PC-3 (cell line): ENCODE data around the gene VIPR2. TPM values are rescaled to one million over a fixed set of nuclear protein-coding genes. Genes with fewer than 3 reads are reported as not detected.

ENCODE experiments used
- ATAC-seq: fragments of 200-7000 bp; cut with Tn5 transposase; 2 replicates; pipeline ENCODE4 v1.9.1; 2020; ENCODE audit warnings: mild to moderate bottlenecking, moderate library complexity
- BruUV-seq: library from RNA; stranded (reverse); fragments of 400-500 nt; replicated peaks from 2 replicates; lab custom pipeline; 2021; lab: Mats Ljungman, UMichigan
- CTCF ChIA-PET: fragments of 300-600 bp; sonication (Branson Sonifier 250); formaldehyde crosslinking; loops from one replicate; lab custom pipeline; 2022; ENCODE audit warnings: antibody characterized with exemption; lab: Charles Lee
- POLR2A ChIA-PET: fragments of 300-600 bp; sonication (Branson Sonifier 250); formaldehyde crosslinking; loops from one replicate; lab custom pipeline; 2022; ENCODE audit warnings: antibody characterized with exemption; ENCODE audit not compliant: unreplicated experiment; lab: Charles Lee
- DNase-seq: peaks from one replicate; pipeline ENCODE4 v3.0.0-alpha.2; 2015
- H2AFZ ChIP-seq: fragments of 300-600 bp; sonication (generic); 2 replicates; pipeline ENCODE4 v1.6.0; 2016; ENCODE audit warnings: antibody characterized with exemption, low read length
- H3F3A ChIP-seq: fragments of 300-600 bp; sonication (generic); one replicate; pipeline ENCODE4 v1.6.0; 2017; ENCODE audit warnings: antibody characterized with exemption, low read length, control low read depth, mild to moderate bottlenecking; ENCODE audit not compliant: unreplicated experiment
- H3K27ac ChIP-seq: fragments of 300-600 bp; sonication (generic); 2 replicates; pipeline ENCODE4 v1.5.1; 2016; ENCODE audit warnings: mild to moderate bottlenecking, low read length
- H3K27me3 ChIP-seq: fragments of 300-600 bp; sonication (generic); 2 replicates; pipeline ENCODE4 v1.6.1; 2016; ENCODE audit warnings: low read length, mixed read lengths
- H3K36me3 ChIP-seq: fragments of 300-600 bp; sonication (generic); 2 replicates; pipeline ENCODE4 v1.6.1; 2016; ENCODE audit warnings: low read depth, mixed run types, low read length, mixed read lengths
- H3K4me1 ChIP-seq: fragments of 300-600 bp; sonication (generic); 2 replicates; pipeline ENCODE4 v1.5.1; 2016; ENCODE audit warnings: low read length; ENCODE audit not compliant: insufficient read depth
- H3K4me2 ChIP-seq: fragments of 300-600 bp; sonication (generic); 2 replicates; pipeline ENCODE4 v1.6.0; 2016; ENCODE audit warnings: low read length
- H3K4me3 ChIP-seq: fragments of 300-600 bp; sonication (generic); 2 replicates; pipeline ENCODE4 v1.5.1; 2016; ENCODE audit warnings: mild to moderate bottlenecking, low read length, mixed read lengths
- H3K79me2 ChIP-seq: fragments of 300-600 bp; sonication (generic); 2 replicates; pipeline ENCODE4 v1.6.1; 2017; ENCODE audit warnings: low read length, mixed read lengths
- H3K9ac ChIP-seq: fragments of 300-600 bp; sonication (generic); 2 replicates; pipeline ENCODE4 v1.6.0; 2016; ENCODE audit warnings: mild to moderate bottlenecking, low read length
- H3K9me2 ChIP-seq: fragments of 300-600 bp; sonication (generic); replicated peaks from 2 replicates; pipeline ENCODE4 v1.6.1; 2016; ENCODE audit warnings: mixed run types, low read length, mixed read lengths
- H3K9me3 ChIP-seq: fragments of 300-600 bp; sonication (generic); 2 replicates; pipeline ENCODE4 v1.6.1; 2016; ENCODE audit warnings: low read length, mixed read lengths
- H4K20me1 ChIP-seq: fragments of 300-600 bp; sonication (generic); 2 replicates; pipeline ENCODE4 v1.6.1; 2016; ENCODE audit warnings: low read length, mixed read lengths
- CTCF ChIP-seq: fragments of 300-600 bp; sonication (generic); conservative IDR thresholded peaks from 2 replicates; pipeline ENCODE4 v1.5.1; 2017; ENCODE audit warnings: antibody characterized with exemption, low read depth, mild to moderate bottlenecking, low read length
- EZH2 ChIP-seq: fragments of 300-600 bp; sonication (generic); IDR thresholded peaks from one replicate; pipeline ENCODE4 v1.6.1; 2017; ENCODE audit warnings: antibody characterized with exemption, mild to moderate bottlenecking, low read length; ENCODE audit not compliant: unreplicated experiment
- EZH2phosphoT487 ChIP-seq: fragments of 300-600 bp; sonication (generic); IDR thresholded peaks from 2 replicates; pipeline ENCODE4 v1.6.1; 2018; ENCODE audit warnings: mild to moderate bottlenecking, antibody characterized with exemption, low read length, borderline replicate concordance
- intact Hi-C: fragments of 100-400 bp; cut with micrococcal nuclease; formaldehyde crosslinking; loops from 2 replicates; pipeline ENCODE4 v1.9.0; 2023
- total RNA-seq: library from RNA; depleted of rRNA; stranded (reverse); fragments of >200 nt; gene quantifications from 2 replicates; pipeline ENCODE4 v1.2.3, GENCODE V29; 2014

Gene VIPR2
- total RNA-seq, 1 experiment from 2014 or later: not detected

DNA sequence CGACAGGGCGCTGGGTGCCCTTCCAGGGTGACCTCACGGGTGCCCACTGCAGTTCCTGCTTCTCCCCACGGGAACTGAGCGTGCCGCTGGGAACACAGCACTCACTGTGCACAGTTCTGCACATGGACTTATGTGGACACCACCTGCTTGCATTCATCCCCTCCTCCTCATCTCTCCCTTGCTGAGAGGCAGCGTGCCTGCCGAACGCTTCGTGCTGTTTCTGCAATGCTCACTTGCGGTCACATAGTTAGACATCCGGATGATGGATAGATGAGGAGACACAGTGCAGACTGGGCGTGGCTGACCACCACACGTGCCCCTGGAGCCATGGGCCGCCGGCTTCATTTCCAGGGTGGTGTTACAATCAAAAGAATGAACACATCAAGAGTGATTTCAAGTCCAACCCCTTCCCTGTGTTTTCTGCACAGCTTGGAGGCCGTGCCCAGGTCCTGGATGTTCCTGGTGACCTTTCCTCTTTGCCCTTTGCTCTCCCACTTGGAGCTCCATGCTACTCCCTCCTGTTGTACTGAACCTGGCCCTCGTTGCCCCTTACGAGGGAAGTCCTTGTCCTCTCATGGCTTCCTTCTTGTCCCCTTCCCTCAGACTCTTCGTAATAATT lies 119.4 kb downstream of the VIPR2 start:
- H3K27ac ChIP-seq: no peak overlapping the region
- no peak for TF ChIP-seq EZH2phosphoT487
- no peak for TF ChIP-seq CTCF
- TF ChIP-seq EZH2: no peak
- no peaks in the 10 kb centered on the region for H3K9me3 ChIP-seq
- BruUV-seq: no TSS peak
- no peaks in the 10 kb centered on the region for H3K79me2 ChIP-seq
- intact Hi-C loops: no loop called here
- no peak for ATAC-seq
- peaks cover 41% of the 10 kb centered on the region for H3K4me1 ChIP-seq
- no peaks in the 10 kb centered on the region for H3K36me3 ChIP-seq
- H3K4me3 ChIP-seq: no peak overlapping the region
- H3K9me2 ChIP-seq: no peaks in the 10 kb centered on the region
- ChIA-PET POLR2A (no interaction called here), CTCF (no interaction called here)
- no peaks in the 10 kb centered on the region for H4K20me1 ChIP-seq
- H3K9ac ChIP-seq: no peak overlapping the region
- no peaks in the 10 kb centered on the region for H3F3A ChIP-seq
- no peak for DNase-seq
- no peak overlapping the region for H2AFZ ChIP-seq
- H3K27me3 ChIP-seq: no peaks in the 10 kb centered on the region
- no peak overlapping the region for H3K4me2 ChIP-seq

GRCh38 chr7:159024280-159024951 lies 120.3 kb downstream of the VIPR2 start:
- no peak overlapping the region for H3K4me2 ChIP-seq
- H2AFZ ChIP-seq: no peak overlapping the region
- POLR2A ChIA-PET: interaction anchor here (0.6 kb wide), 1 partner anchor 160 kb away, joined by 5 read pairs; no protein-coding TSS in a partner anchor
- DNase-seq (peak; percentile 63), ATAC-seq (no peak)
- no peaks in the 10 kb centered on the region for H3K9me2 ChIP-seq
- H3K4me3 ChIP-seq: no peak overlapping the region
- H3K4me1 ChIP-seq: peaks cover 41% of the 10 kb centered on the region
- H4K20me1 ChIP-seq: no peaks in the 10 kb centered on the region
- no peaks in the 10 kb centered on the region for H3F3A ChIP-seq
- no TSS peak for BruUV-seq
- intact Hi-C loops: no loop called here
- no peak overlapping the region for H3K9ac ChIP-seq
- H3K27me3 ChIP-seq: no peaks in the 10 kb centered on the region
- CTCF ChIA-PET: no interaction called here
- no peak overlapping the region for H3K27ac ChIP-seq
- H3K9me3 ChIP-seq: no peaks in the 10 kb centered on the region
- no peaks in the 10 kb centered on the region for H3K79me2 ChIP-seq
- TF ChIP-seq EZH2 (no peak), EZH2phosphoT487 (no peak), CTCF (no peak)
- no peaks in the 10 kb centered on the region for H3K36me3 ChIP-seq

DNA sequence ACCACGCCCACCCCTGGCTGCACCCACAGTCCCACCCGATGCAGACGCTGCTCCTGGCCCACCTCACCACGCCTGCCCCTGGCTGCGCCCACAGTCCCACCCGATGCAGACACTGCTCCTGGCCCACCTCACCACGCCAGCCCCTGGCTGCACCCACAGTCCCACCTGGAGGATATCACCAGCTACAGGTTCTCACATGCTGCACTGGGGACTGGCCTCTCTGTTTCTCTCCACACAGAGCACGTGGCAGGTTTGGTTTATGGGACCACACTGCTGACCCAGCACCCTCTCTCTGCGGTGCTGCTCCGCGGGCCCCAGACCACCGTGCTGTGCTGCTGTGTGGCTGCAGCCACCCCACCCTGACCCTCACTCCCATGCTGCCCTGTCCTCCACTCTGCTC lies 120.9 kb downstream of the VIPR2 start:
- Histone ChIP-seq H4K20me1 (no peaks in the 10 kb centered on the region), H3K4me2 (no peak overlapping the region), H3K4me3 (no peak overlapping the region), H3K4me1 (peaks cover 41% of the 10 kb centered on the region), H3K27me3 (no peaks in the 10 kb centered on the region), H3K36me3 (no peaks in the 10 kb centered on the region), H3K9me2 (no peaks in the 10 kb centered on the region), H3K9ac (no peak overlapping the region; the same call in 1 of the 2 replicates), H3K9me3 (no peaks in the 10 kb centered on the region), H2AFZ (no peak overlapping the region), H3K79me2 (no peaks in the 10 kb centered on the region), H3F3A (no peaks in the 10 kb centered on the region), H3K27ac (0 out of 2 replicates have a peak overlapping the region, but pooled peaks have one; percentile 7)
- BruUV-seq: no TSS peak
- ChIA-PET CTCF (no interaction called here), POLR2A (no interaction called here)
- intact Hi-C loops: no loop called here
- ATAC-seq: no peak
- no peak for TF ChIP-seq CTCF
- no peak for TF ChIP-seq EZH2phosphoT487
- no peak for TF ChIP-seq EZH2
- DNase-seq: no peak
